ENCODE data around the gene UBXN4. TPM values are rescaled to one million over a fixed set of nuclear protein-coding genes. Genes with fewer than 3 reads are reported as not detected.

UBXN4 gene
- total and polyA plus RNA-seq, 2 donors (not counting 3 experiments of a cell fraction or from before 2014, with no cell fraction given): 40.8 to 108 TPM

DNA sequence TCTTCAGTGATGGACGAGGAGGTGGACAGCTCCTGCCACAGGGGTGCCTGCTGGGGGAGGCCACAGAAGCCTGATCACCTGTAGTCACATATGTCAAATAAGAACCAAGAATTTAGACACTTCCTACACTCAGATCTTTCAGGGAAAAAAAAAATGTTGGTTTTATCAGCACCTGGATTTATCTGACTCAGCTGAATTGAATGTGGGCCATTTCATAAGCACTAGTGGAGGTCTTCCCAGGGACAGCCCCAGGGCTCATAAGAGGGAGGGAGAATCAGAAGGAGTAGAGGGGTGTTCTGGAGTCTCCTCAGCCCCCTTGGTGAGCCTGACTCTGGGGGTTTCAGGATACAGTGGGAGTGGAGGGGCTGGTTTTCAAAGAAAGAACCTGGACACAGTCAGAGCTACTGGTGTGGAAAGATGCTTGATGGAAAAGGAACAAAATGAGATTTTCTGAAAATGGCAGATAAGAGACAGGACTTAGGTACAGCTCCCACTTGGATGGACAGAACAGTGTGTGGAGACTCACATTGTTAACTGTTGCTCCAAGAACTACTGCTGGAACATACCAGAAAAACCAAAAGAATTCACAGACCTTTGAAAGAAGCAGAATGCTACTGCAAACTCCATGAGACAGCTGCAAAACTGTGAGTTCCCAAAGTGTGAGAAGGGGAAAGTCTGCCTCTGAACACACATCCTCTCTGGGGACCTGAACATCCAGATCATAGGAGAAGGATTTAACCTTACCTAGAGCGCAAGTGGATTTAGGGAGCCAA lies 49.9 kb downstream of the UBXN4 start:
- no peaks in the 10 kb centered on the region for H3K79me2 ChIP-seq (ENCODE audit: control insufficient read depth, insufficient read depth, low read length)
- no peak overlapping the region for H3K4me3 ChIP-seq (replicated peaks in 1 of 3; ENCODE audit: insufficient read depth in 1 of 3, low read depth in 1 of 3, low read length in 3 of 3)
- CTCF ChIA-PET: interaction anchor here (0.6 to 2.0 kb wide), 4 partner anchors 9 to 803 kb away, joined by 3 to 4 read pairs (median 3); no protein-coding TSS in a partner anchor
- dilution Hi-C loops (cut with MboI; ENCODE audit: extremely low pct_ligation_motif_present, low sequenced_read_pairs) (no loop called here), intact Hi-C loops (cut with micrococcal nuclease) (no loop called here)
- H3K9me1 ChIP-seq (replicated peaks; ENCODE audit: control insufficient read depth, extremely low read depth, insufficient read depth, low read length): no peaks in the 10 kb centered on the region
- peaks cover 7% of the 10 kb centered on the region for H3K4me1 ChIP-seq (ENCODE audit: control insufficient read depth, extremely low read depth, insufficient read depth, low read length)
- POLR2A ChIA-PET: no interaction called here
- no peaks in the 10 kb centered on the region for H4K20me1 ChIP-seq (replicated peaks; ENCODE audit: control insufficient read depth, extremely low read depth, insufficient read depth, low read length)
- no peaks in the 10 kb centered on the region for H3K27me3 ChIP-seq (ENCODE audit: control insufficient read depth in 2 of 2, insufficient read depth in 2 of 2, low read length in 2 of 2)
- no peak overlapping the region for H3K27ac ChIP-seq (ENCODE audit: insufficient read depth, low read depth, low read length)
- H2AFZ ChIP-seq (ENCODE audit: low read depth, low read length): no peak overlapping the region
- FAIRE-seq: peak; percentile 28
- DNase-seq (ENCODE audit: low read depth, low spot score): no peak
- H3K36me3 ChIP-seq (ENCODE audit: control insufficient read depth in 2 of 2, extremely low read depth in 1 of 2, insufficient read depth in 2 of 2, low read length in 2 of 2): no peaks in the 10 kb centered on the region
- no peaks in the 10 kb centered on the region for H3K9me3 ChIP-seq (replicated peaks; ENCODE audit: control insufficient read depth, insufficient read depth, low read length)
- TF ChIP-seq EZH2 (IDR thresholded peaks at IDR 0.05; ENCODE audit: borderline replicate concordance, low read depth, low read length, severe bottlenecking) (no peak), JUN (IDR thresholded peaks at IDR 0.05; ENCODE audit: borderline replicate concordance, insufficient read depth, insufficient read length, low read depth) (no peak), POLR2A (IDR thresholded peaks at IDR 0.05; ENCODE audit: low read depth, low read length) (no peak), FOS (IDR thresholded peaks at IDR 0.05; ENCODE audit: borderline replicate concordance, insufficient read depth, low read length) (no peak), POLR2AphosphoS5 (IDR thresholded peaks at IDR 0.05; ENCODE audit: insufficient read depth, low read depth, low read length) (no peak), MAX (IDR thresholded peaks at IDR 0.05; ENCODE audit: insufficient read depth, insufficient read length) (no peak), GATA2 (IDR thresholded peaks at IDR 0.05; ENCODE audit: insufficient read depth, insufficient read length, low read depth, low read length) (no peak), MYC (IDR thresholded peaks at IDR 0.05; ENCODE audit: low read depth, low read length) (no peak)
- TF ChIP-seq, protein P1, sequence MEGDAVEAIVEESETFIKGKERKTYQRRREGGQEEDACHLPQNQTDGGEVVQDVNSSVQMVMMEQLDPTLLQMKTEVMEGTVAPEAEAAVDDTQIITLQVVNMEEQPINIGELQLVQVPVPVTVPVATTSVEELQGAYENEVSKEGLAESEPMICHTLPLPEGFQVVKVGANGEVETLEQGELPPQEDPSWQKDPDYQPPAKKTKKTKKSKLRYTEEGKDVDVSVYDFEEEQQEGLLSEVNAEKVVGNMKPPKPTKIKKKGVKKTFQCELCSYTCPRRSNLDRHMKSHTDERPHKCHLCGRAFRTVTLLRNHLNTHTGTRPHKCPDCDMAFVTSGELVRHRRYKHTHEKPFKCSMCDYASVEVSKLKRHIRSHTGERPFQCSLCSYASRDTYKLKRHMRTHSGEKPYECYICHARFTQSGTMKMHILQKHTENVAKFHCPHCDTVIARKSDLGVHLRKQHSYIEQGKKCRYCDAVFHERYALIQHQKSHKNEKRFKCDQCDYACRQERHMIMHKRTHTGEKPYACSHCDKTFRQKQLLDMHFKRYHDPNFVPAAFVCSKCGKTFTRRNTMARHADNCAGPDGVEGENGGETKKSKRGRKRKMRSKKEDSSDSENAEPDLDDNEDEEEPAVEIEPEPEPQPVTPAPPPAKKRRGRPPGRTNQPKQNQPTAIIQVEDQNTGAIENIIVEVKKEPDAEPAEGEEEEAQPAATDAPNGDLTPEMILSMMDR (IDR thresholded peaks at IDR 0.05; ENCODE audit: extremely low read depth in 1 of 2, insufficient read depth in 1 of 2, low read depth in 1 of 2, low read length in 2 of 2): no peak
- no TSS peak for BruUV-seq (replicated peaks)
- H3K9ac ChIP-seq (replicated peaks; ENCODE audit: extremely low read depth, insufficient read depth, low read length): no peak overlapping the region
- H3K4me2 ChIP-seq (ENCODE audit: insufficient read depth, low read length): no peak overlapping the region

Measured in endothelial cell of umbilical vein (primary cell).